ENCODE measurements around the gene RNF8.

The RNF8 gene

DNA sequence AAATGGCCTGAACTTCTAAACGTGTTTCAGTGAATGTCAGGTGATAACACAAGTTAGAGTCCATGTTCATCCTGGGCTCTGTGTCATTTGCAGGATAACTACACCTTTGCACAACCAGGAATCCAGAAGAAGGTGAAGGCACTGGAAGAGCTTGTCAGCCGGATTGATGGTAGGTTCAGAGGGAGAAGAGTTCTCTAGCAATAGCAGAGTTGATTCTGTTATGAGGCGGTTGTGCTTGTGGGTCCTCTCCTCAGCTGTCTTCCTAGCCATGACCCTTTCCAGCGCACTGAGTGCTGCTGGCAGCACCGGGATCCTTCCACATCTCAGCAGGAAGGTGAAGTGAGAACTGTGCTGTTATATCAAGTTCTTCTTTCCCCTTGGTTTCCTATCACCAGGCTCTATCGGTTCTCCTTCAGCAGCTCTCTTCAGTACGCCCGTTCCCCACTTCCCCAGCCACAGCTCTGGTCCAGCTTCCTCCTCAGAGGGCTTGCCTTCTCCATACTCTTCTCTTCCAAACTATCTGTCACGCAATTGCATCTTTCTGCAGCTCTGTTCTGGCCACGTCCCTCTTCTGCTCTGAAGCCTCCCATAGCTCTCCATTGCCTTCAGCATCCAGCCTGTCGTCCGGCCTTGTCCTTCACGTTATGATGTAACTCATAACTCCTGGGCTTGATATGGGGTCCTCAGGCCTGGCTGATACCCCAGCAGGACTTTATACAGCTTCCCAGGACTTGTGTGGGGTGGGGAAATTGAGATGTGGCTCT is 39.9 kb upstream of the RNF8 start:
- no peak overlapping the region for H3K27ac ChIP-seq (ENCODE audit: low read length)
- peaks cover 55 to 63% of the 10 kb centered on the region in 2 donors for H3K36me3 ChIP-seq (ENCODE audit: control insufficient read depth in 1 of 2, insufficient read depth in 2 of 2, low read length in 2 of 2)
- H3K4me3 ChIP-seq (ENCODE audit: low read depth in 1 of 2, low read length in 2 of 2) = no peak overlapping the region
- H3K4me1 ChIP-seq (ENCODE audit: control insufficient read depth in 1 of 2, insufficient read depth in 2 of 2, low read length in 2 of 2) = no peaks in the 10 kb centered on the region
- H3K27me3 ChIP-seq (ENCODE audit: low read depth, low read length) = no peaks in the 10 kb centered on the region
- no peaks in the 10 kb centered on the region for H3K9me3 ChIP-seq (ENCODE audit: control insufficient read depth in 1 of 2, low read length in 2 of 2)

- no peaks in the 10 kb centered on the region for H3K9me3 ChIP-seq (ENCODE audit: control insufficient read depth in 1 of 2, low read length in 2 of 2)
- no peak overlapping the region for H3K27ac ChIP-seq (ENCODE audit: low read length)
- H3K4me1 ChIP-seq (ENCODE audit: control insufficient read depth in 1 of 2, insufficient read depth in 2 of 2, low read length in 2 of 2) = no peaks in the 10 kb centered on the region
- peaks cover 54 to 67% of the 10 kb centered on the region in 2 donors for H3K36me3 ChIP-seq (ENCODE audit: control insufficient read depth in 1 of 2, insufficient read depth in 2 of 2, low read length in 2 of 2)
- no peak overlapping the region for H3K4me3 ChIP-seq (ENCODE audit: low read depth in 1 of 2, low read length in 2 of 2)
- H3K27me3 ChIP-seq (ENCODE audit: low read depth, low read length) = no peaks in the 10 kb centered on the region
These were observed 39.2 kb upstream of the RNF8 start for GRCh38 chr6:37314487-37315156.

GRCh38 chr6:37315157-37315515 is 38.6 kb upstream of the RNF8 start:
- no peak overlapping the region for H3K4me3 ChIP-seq (ENCODE audit: low read depth in 1 of 2, low read length in 2 of 2)
- no peaks in the 10 kb centered on the region for H3K4me1 ChIP-seq (ENCODE audit: control insufficient read depth in 1 of 2, insufficient read depth in 2 of 2, low read length in 2 of 2)
- H3K27me3 ChIP-seq (ENCODE audit: low read depth, low read length) = no peaks in the 10 kb centered on the region
- H3K27ac ChIP-seq (ENCODE audit: low read length) = no peak overlapping the region
- no peaks in the 10 kb centered on the region for H3K9me3 ChIP-seq (ENCODE audit: control insufficient read depth in 1 of 2, low read length in 2 of 2)
- H3K36me3 ChIP-seq (ENCODE audit: control insufficient read depth in 1 of 2, insufficient read depth in 2 of 2, low read length in 2 of 2) = peaks cover 58 to 71% of the 10 kb centered on the region in 2 donors

DNA sequence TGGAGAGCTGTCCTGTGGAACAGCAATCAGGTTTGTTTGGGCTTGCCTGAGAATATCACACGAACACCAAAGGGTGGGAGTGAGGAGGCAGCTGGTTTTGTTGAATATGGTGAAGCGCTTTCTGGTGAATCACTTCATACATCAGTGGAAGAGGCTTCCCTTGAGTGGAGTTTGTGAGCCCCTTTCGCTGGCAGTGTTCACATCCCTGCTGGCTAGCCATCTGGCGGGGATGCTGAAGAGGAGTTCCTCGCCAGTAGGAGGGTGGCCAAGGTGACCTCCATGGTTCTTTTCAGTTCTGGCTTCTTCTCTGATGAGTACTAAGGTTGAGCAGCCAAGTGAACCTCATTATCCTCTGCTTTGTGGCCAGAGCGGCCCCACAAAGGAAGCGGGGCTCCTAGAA is 37.7 kb upstream of the RNF8 start:
- Histone ChIP-seq H3K4me3 (ENCODE audit: low read depth in 1 of 2, low read length in 2 of 2) (no peak overlapping the region), H3K27ac (ENCODE audit: low read length) (no peak overlapping the region), H3K27me3 (ENCODE audit: low read depth, low read length) (no peaks in the 10 kb centered on the region), H3K4me1 (ENCODE audit: control insufficient read depth in 1 of 2, insufficient read depth in 2 of 2, low read length in 2 of 2) (no peaks in the 10 kb centered on the region), H3K36me3 (ENCODE audit: control insufficient read depth in 1 of 2, insufficient read depth in 2 of 2, low read length in 2 of 2) (peaks cover 62 to 79% of the 10 kb centered on the region in 2 donors), H3K9me3 (ENCODE audit: control insufficient read depth in 1 of 2, low read length in 2 of 2) (no peaks in the 10 kb centered on the region)

GRCh38 chr6:37317312-37318038 is 36.3 kb upstream of the RNF8 start:
- Histone ChIP-seq H3K27ac (ENCODE audit: low read length) (no peak overlapping the region), H3K4me1 (ENCODE audit: control insufficient read depth in 1 of 2, insufficient read depth in 2 of 2, low read length in 2 of 2) (no peaks in the 10 kb centered on the region), H3K4me3 (ENCODE audit: low read depth in 1 of 2, low read length in 2 of 2) (no peak overlapping the region), H3K9me3 (ENCODE audit: control insufficient read depth in 1 of 2, low read length in 2 of 2) (no peaks in the 10 kb centered on the region), H3K27me3 (ENCODE audit: low read depth, low read length) (no peaks in the 10 kb centered on the region), H3K36me3 (ENCODE audit: control insufficient read depth in 1 of 2, insufficient read depth in 2 of 2, low read length in 2 of 2) (peaks cover 62 to 84% of the 10 kb centered on the region in 2 donors)

GRCh38 chr6:37319156-37319555 is 34.6 kb upstream of the RNF8 start:
- Histone ChIP-seq H3K27ac (ENCODE audit: low read length) (no peak overlapping the region), H3K36me3 (ENCODE audit: control insufficient read depth in 1 of 2, insufficient read depth in 2 of 2, low read length in 2 of 2) (peaks cover 54 to 68% of the 10 kb centered on the region in 2 donors), H3K4me1 (ENCODE audit: control insufficient read depth in 1 of 2, insufficient read depth in 2 of 2, low read length in 2 of 2) (peaks cover 3 to 10% of the 10 kb centered on the region in 2 donors)

DNA sequence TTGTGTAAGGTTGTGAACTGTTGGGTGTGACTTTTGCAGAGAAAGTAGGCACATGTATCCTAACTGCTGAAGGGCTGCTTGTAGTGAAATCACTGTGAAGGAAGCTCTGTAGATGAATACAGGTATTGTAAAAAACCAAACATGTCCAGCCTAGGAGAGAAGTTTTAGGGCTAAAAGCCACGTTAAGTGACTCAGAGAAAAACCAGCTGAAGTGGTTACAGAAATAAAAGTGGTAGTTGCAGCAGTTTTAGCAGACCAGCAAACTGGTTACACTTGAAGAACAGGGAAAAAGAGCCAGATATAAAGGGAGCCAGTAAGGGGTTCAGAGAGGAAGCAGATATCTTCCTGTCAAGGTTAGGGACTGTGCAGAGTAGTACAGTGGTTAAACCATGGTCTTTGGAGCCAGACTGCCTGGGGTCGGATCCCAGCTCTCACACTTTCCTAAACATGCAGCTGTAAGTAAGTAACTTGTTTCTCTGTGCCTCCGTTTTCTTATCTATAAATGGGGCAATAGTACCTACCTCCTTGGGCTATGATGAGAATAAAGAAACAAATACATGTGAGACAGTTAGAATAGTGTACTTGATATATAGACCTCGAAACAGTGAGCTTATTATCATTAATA is 33.8 kb upstream of the RNF8 start:
- peaks cover 48 to 60% of the 10 kb centered on the region in 2 donors for H3K36me3 ChIP-seq (ENCODE audit: control insufficient read depth in 1 of 2, insufficient read depth in 2 of 2, low read length in 2 of 2)

More at GRCh38 chr6:37319156-37319555, 34.6 kb upstream of the RNF8 start:
- Histone ChIP-seq H3K27me3 (ENCODE audit: low read depth, low read length) (no peaks in the 10 kb centered on the region), H3K9me3 (ENCODE audit: control insufficient read depth in 1 of 2, low read length in 2 of 2) (no peaks in the 10 kb centered on the region), H3K4me3 (ENCODE audit: low read depth in 1 of 2, low read length in 2 of 2) (no peak overlapping the region)

DNA sequence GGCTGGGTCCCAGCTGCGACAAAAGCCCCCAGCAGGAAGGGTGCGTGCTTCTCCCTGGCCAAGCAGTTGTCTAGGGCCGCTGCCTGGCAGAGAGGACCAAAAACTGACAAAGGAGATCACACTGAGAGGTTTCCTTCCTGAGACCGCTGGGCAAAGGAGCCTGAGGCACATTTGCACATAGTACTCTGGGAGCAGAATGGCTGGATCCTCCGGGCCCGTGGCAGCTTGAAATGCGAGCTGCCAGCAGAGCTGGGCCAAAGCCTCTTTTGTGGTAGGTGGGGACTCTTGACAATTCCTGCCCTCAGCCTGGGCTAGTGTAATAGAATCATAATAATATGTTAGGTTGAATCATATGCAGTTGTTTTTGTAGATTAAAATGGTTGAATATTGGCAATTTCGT is 33.1 kb upstream of the RNF8 start:
- Histone ChIP-seq H3K27me3 (ENCODE audit: low read depth, low read length) (no peaks in the 10 kb centered on the region), H3K36me3 (ENCODE audit: control insufficient read depth in 1 of 2, insufficient read depth in 2 of 2, low read length in 2 of 2) (peaks cover 45 to 54% of the 10 kb centered on the region in 2 donors), H3K4me1 (ENCODE audit: control insufficient read depth in 1 of 2, insufficient read depth in 2 of 2, low read length in 2 of 2) (peaks cover 12 to 14% of the 10 kb centered on the region in 2 donors), H3K9me3 (ENCODE audit: control insufficient read depth in 1 of 2, low read length in 2 of 2) (no peaks in the 10 kb centered on the region), H3K4me3 (ENCODE audit: low read depth in 1 of 2, low read length in 2 of 2) (no peak overlapping the region), H3K27ac (ENCODE audit: low read length) (no peak overlapping the region)

More for the DNA sequence above, 33.8 kb upstream of the RNF8 start:
- Histone ChIP-seq H3K4me1 (ENCODE audit: control insufficient read depth in 1 of 2, insufficient read depth in 2 of 2, low read length in 2 of 2) (peaks cover 11 to 14% of the 10 kb centered on the region in 2 donors), H3K27ac (ENCODE audit: low read length) (no peak overlapping the region), H3K4me3 (ENCODE audit: low read depth in 1 of 2, low read length in 2 of 2) (no peak overlapping the region), H3K27me3 (ENCODE audit: low read depth, low read length) (no peaks in the 10 kb centered on the region), H3K9me3 (ENCODE audit: control insufficient read depth in 1 of 2, low read length in 2 of 2) (no peaks in the 10 kb centered on the region)

DNA sequence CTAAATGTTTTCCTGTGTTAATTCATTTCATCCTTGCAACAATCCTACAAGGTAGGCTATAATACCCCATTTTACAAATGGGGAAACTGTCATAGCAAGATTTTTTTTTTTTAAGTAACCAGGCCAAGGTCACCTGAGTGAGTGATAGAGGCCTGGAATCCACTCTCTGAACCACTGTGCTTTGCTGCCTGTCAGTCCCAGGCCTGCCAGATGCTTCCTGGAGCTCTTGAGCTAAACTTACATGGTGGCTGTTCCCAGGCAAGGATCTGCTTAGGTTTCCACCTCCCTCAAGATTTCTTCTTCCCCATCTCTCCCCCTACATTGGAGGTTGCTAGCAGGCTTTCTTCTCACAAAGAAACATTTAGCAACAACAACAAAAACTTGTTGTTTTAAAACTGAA is 32.7 kb upstream of the RNF8 start:
- no peaks in the 10 kb centered on the region for H3K9me3 ChIP-seq (ENCODE audit: control insufficient read depth in 1 of 2, low read length in 2 of 2)
- H3K27ac ChIP-seq (ENCODE audit: low read length) = no peak overlapping the region
- H3K4me1 ChIP-seq (ENCODE audit: control insufficient read depth in 1 of 2, insufficient read depth in 2 of 2, low read length in 2 of 2) = peaks cover 12 to 14% of the 10 kb centered on the region in 2 donors
- no peak overlapping the region for H3K4me3 ChIP-seq (ENCODE audit: low read depth in 1 of 2, low read length in 2 of 2)
- H3K27me3 ChIP-seq (ENCODE audit: low read depth, low read length) = no peaks in the 10 kb centered on the region
- H3K36me3 ChIP-seq (ENCODE audit: control insufficient read depth in 1 of 2, insufficient read depth in 2 of 2, low read length in 2 of 2) = peaks cover 40 to 50% of the 10 kb centered on the region in 2 donors

GRCh38 chr6:37321516-37322415 is 32.0 kb upstream of the RNF8 start:
- Histone ChIP-seq H3K36me3 (ENCODE audit: control insufficient read depth in 1 of 2, insufficient read depth in 2 of 2, low read length in 2 of 2) (peaks cover 34 to 43% of the 10 kb centered on the region in 2 donors), H3K9me3 (ENCODE audit: control insufficient read depth in 1 of 2, low read length in 2 of 2) (no peaks in the 10 kb centered on the region)

More at GRCh38 chr6:37321516-37322415, 32.0 kb upstream of the RNF8 start:
- no peaks in the 10 kb centered on the region for H3K27me3 ChIP-seq (ENCODE audit: low read depth, low read length)
- no peak overlapping the region for H3K4me3 ChIP-seq (ENCODE audit: low read depth in 1 of 2, low read length in 2 of 2)
- H3K27ac ChIP-seq (ENCODE audit: low read length) = no peak overlapping the region
- peaks cover 12 to 14% of the 10 kb centered on the region in 2 donors for H3K4me1 ChIP-seq (ENCODE audit: control insufficient read depth in 1 of 2, insufficient read depth in 2 of 2, low read length in 2 of 2)

Measured in muscle layer of duodenum (tissue), 2 donors.